Hematopoietic multipotent progenitor cell (in vitro differentiated cells): ENCODE data around the gene MON2. TPM values are rescaled to one million over a fixed set of nuclear protein-coding genes. Genes with fewer than 3 reads are reported as not detected.

ENCODE experiments used
- DNase-seq, 3 donors: peaks; one replicate each; pipeline ENCODE4 v3.0.0-alpha.2; 2011 to 2015; ENCODE audit warnings: low read depth in 2 of 3, low spot score in 2 of 3
- small RNA-seq: library from RNA; depleted of rRNA; stranded (forward); fragments of <200 nt; gene quantifications from one replicate; pipeline ENCODE3, GENCODE V24; 2012
- total RNA-seq: library from RNA; depleted of rRNA; stranded (reverse); fragments of >200 nt; gene quantifications from one replicate; pipeline ENCODE4 v1.2.3, GENCODE V29; 2012

The MON2 gene
- total RNA-seq, 1 donor: 23.4 TPM

GRCh38 chr12:62649412-62650138, 182.9 kb downstream of the MON2 start:
- DNase-seq: no peak

Small RNAs within 50 kb of the gene (small RNA-seq; reads per million reads assigned to genes)
- gene MIRLET7I (3,318 reads per million, percentile 99 among the genes with 10 or more reads in this experiment), gene RNU6-399P (not detected)

Other genes starting within 250 kb of the MON2 start
- 106 TPM for gene USP15, start 206.4 kb upstream of the MON2 start, total RNA-seq